IMR-90 (cell line): Measurements from ENCODE around the gene MSH3. TPM values are rescaled to one million over a fixed set of nuclear protein-coding genes. Genes with fewer than 3 reads are reported as not detected.

Source experiments
- ATAC-seq: fragments of 200-7000 bp; cut with Tn5 transposase; 2 replicates; pipeline ENCODE4 v1.9.1; 2020; ENCODE audit warnings: low read depth, mild to moderate bottlenecking, moderate library complexity
- BruUV-seq: library from RNA; stranded (reverse); fragments of 400-500 nt; replicated peaks from 2 replicates; lab custom pipeline; 2021; lab: Mats Ljungman, UMichigan
- CTCF ChIA-PET: fragments of 300-600 bp; formaldehyde crosslinking; extraction: SDS; loops from one replicate; lab custom pipeline; 2021; ENCODE audit warnings: antibody characterized with exemption; lab: Yijun Ruan, JAX
- POLR2A ChIA-PET: fragments of 300-600 bp; sonication (Branson Sonifier 250); formaldehyde crosslinking; loops from one replicate; lab custom pipeline; 2022; ENCODE audit warnings: antibody characterized with exemption; ENCODE audit not compliant: unreplicated experiment; lab: Charles Lee
- DNase-seq: peaks from one replicate; pipeline ENCODE4 v3.0.0; 2013
- H2AFZ ChIP-seq: replicated peaks from 2 replicates; pipeline ENCODE3; 2013; ENCODE audit warnings: low read length, mild to moderate bottlenecking; ENCODE audit not compliant: poor library complexity
- H2AK5ac ChIP-seq: 2 replicates; pipeline ENCODE4 v1.6.1; 2013; ENCODE audit warnings: low read depth, low read length, inconsistent platforms
- H2AK9ac ChIP-seq: replicated peaks from 2 replicates; pipeline ENCODE3; 2013; ENCODE audit warnings: mild to moderate bottlenecking, low read depth, low read length, moderate library complexity; ENCODE audit not compliant: poor library complexity
- H2BK120ac ChIP-seq: 2 replicates; pipeline ENCODE4 v1.6.1; 2013; ENCODE audit warnings: low read depth, low read length, inconsistent platforms
- H2BK15ac ChIP-seq: 3 replicates; pipeline ENCODE4 v1.6.1; 2013; ENCODE audit warnings: low read depth, low read length, inconsistent platforms
- H2BK20ac ChIP-seq: 2 replicates; pipeline ENCODE4 v1.6.1; 2013; ENCODE audit warnings: low read depth, mild to moderate bottlenecking, inconsistent platforms, low read length, moderate library complexity
- H2BK5ac ChIP-seq: 2 replicates; pipeline ENCODE4 v1.6.1; 2013; ENCODE audit warnings: mild to moderate bottlenecking, low read depth, low read length, inconsistent platforms; ENCODE audit not compliant: poor library complexity, severe bottlenecking
- H3K14ac ChIP-seq: replicated peaks from 2 replicates; pipeline ENCODE4 v1.6.1; 2013; ENCODE audit warnings: low read depth, low read length, inconsistent platforms
- H3K18ac ChIP-seq: 2 replicates; pipeline ENCODE4 v1.6.1; 2013; ENCODE audit warnings: low read depth, low read length, control low read depth
- H3K23ac ChIP-seq: 2 replicates; pipeline ENCODE4 v1.6.1; 2013; ENCODE audit warnings: low read depth, low read length, inconsistent platforms
- H3K27ac ChIP-seq: 2 replicates; pipeline ENCODE4 v1.5.1; 2013; ENCODE audit warnings: mild to moderate bottlenecking, control low read depth, low read length; ENCODE audit not compliant: insufficient read depth
- H3K27me3 ChIP-seq: 2 replicates; pipeline ENCODE4 v1.6.1; 2013; ENCODE audit warnings: low read length; ENCODE audit not compliant: control insufficient read depth, insufficient read depth
- H3K36me3 ChIP-seq: 2 replicates; pipeline ENCODE4 v1.6.1; 2013; ENCODE audit warnings: low read length, mixed read lengths; ENCODE audit not compliant: control insufficient read depth, insufficient read depth
- H3K4ac ChIP-seq: 2 replicates; pipeline ENCODE4 v1.6.1; 2013; ENCODE audit warnings: low read depth, low read length, inconsistent platforms
- H3K4me1 ChIP-seq: 2 replicates; pipeline ENCODE4 v1.6.1; 2013; ENCODE audit warnings: low read length, mixed read lengths; ENCODE audit not compliant: control insufficient read depth, insufficient read depth
- H3K4me2 ChIP-seq: 2 replicates; pipeline ENCODE4 v1.6.1; 2013; ENCODE audit warnings: low read depth, mild to moderate bottlenecking, control low read depth, low read length, moderate library complexity
- H3K4me3 ChIP-seq: 2 replicates; pipeline ENCODE4 v1.5.1; 2013; ENCODE audit warnings: low read depth, mild to moderate bottlenecking, control low read depth, low read length, moderate library complexity; ENCODE audit not compliant: insufficient read depth
- H3K56ac ChIP-seq: 2 replicates; pipeline ENCODE4 v1.6.1; 2013; ENCODE audit warnings: low read length, inconsistent platforms; ENCODE audit not compliant: insufficient read depth; ENCODE audit errors: extremely low read depth
- H3K79me1 ChIP-seq, 2 experiments: 2 replicates each; pipeline ENCODE4 v1.6.1; 2013; ENCODE audit warnings: low read length in 2 of 2, inconsistent platforms in 1 of 2, low read depth in 1 of 2
- H3K9ac ChIP-seq: 2 replicates; pipeline ENCODE4 v1.6.1; 2013; ENCODE audit warnings: low read depth, low read length, control low read depth
- H3K9me1 ChIP-seq: 2 replicates; pipeline ENCODE4 v1.6.1; 2013; ENCODE audit warnings: low read length, inconsistent platforms; ENCODE audit not compliant: insufficient read depth
- H3K9me3 ChIP-seq: 2 replicates; pipeline ENCODE4 v1.6.1; 2013; ENCODE audit warnings: low read length; ENCODE audit not compliant: control insufficient read depth, insufficient read depth
- H4K20me1 ChIP-seq: 2 replicates; pipeline ENCODE4 v1.6.1; 2013; ENCODE audit warnings: low read length, inconsistent platforms; ENCODE audit not compliant: insufficient read depth
- H4K5ac ChIP-seq: 2 replicates; pipeline ENCODE4 v1.6.1; 2013; ENCODE audit warnings: mild to moderate bottlenecking, low read depth, low read length, control low read depth
- H4K8ac ChIP-seq, 2 experiments: 2 replicates each; pipeline ENCODE4 v1.6.1; 2013; ENCODE audit warnings: low read depth in 2 of 2, low read length in 2 of 2, control low read depth in 1 of 2, inconsistent platforms in 1 of 2
- H4K91ac ChIP-seq: 2 replicates; pipeline ENCODE4 v1.6.1; 2013; ENCODE audit warnings: low read depth, low read length, inconsistent platforms; ENCODE audit not compliant: insufficient read depth
- CTCF ChIP-seq: conservative IDR thresholded peaks from 2 replicates; pipeline ENCODE4 v1.5.1; 2012; ENCODE audit warnings: mild to moderate bottlenecking, low read depth, low read length, improper control_type of control experiment
- ELK1 ChIP-seq: fragments of 150-350 bp; IDR thresholded peaks from 2 replicates; pipeline ENCODE4 v1.6.1; 2016; ENCODE audit warnings: low read depth, mild to moderate bottlenecking, low read length, moderate library complexity, borderline replicate concordance
- FOS ChIP-seq: fragments of 150-350 bp; IDR thresholded peaks from 2 replicates; pipeline ENCODE4 v1.6.1; 2016; ENCODE audit warnings: low read depth, low read length
- POLR2A ChIP-seq: IDR thresholded peaks from 2 replicates; pipeline ENCODE4 v1.6.1; 2012; ENCODE audit warnings: mild to moderate bottlenecking, low read depth, low read length
- RFX5 ChIP-seq: IDR thresholded peaks from 2 replicates; pipeline ENCODE4 v1.8.0; 2012; ENCODE audit warnings: low read depth, mild to moderate bottlenecking, low read length, moderate library complexity
- WGBS, 2 experiments: methylation state at CpG; one replicate each; pipeline versions ENCODE4 v1.1.5 to v1.1.7; 2013; ENCODE audit warnings: missing lambda C conversion rate in 2 of 2; ENCODE audit not compliant: insufficient read length in 1 of 2; ENCODE audit errors: extremely low coverage in 2 of 2; 5-methylcytosine and 5-hydroxymethylcytosine counted together
- dilution Hi-C: fragments of 300-500 bp; cut with HindIII; formaldehyde crosslinking; loops from one replicate; pipeline ENCODE4 v1.14.3; 2018; ENCODE audit warnings: low sequenced_read_pairs; ENCODE audit not compliant: unreplicated experiment
- in situ Hi-C: fragments of 300-500 bp; cut with MboI; formaldehyde crosslinking; loops from 3 replicates; pipeline ENCODE4 v1.14.3; 2019; ENCODE audit warnings: low sequenced_read_pairs, inconsistent platforms, mixed read lengths
- intact Hi-C: fragments of 100-400 bp; cut with micrococcal nuclease; formaldehyde crosslinking; loops from 2 replicates; pipeline ENCODE4 v1.10.0; 2022
- polyA plus RNA-seq, 3 experiments: library from polyadenylated mRNA; depleted of rRNA; stranded (reverse); fragments of >200 nt; gene quantifications; 2 replicates each; pipeline ENCODE4 v1.2.3, GENCODE V29; 2012; ENCODE audit warnings: low replicate concordance in 1 of 3
- total RNA-seq: library from RNA; depleted of rRNA; stranded (reverse); fragments of >200 nt; gene quantifications from 2 replicates; pipeline ENCODE4 v1.2.3, GENCODE V29; 2012

Gene MSH3
- total and polyA plus RNA-seq, 2 of the 4 experiments (the other 2 are of a cell fraction) = 4.6 to 13.3 TPM

GRCh38 chr5:80780024-80780423 is 125.6 kb downstream of the MSH3 start:
- Histone ChIP-seq H2BK15ac (no peak overlapping the region), H2AFZ (no peak overlapping the region), H3K4me1 (no peaks in the 10 kb centered on the region), H2BK120ac (no peak overlapping the region), H4K8ac (no peak overlapping the region), H3K9ac (no peak overlapping the region), H2AK5ac (no peak overlapping the region), H4K91ac (no peak overlapping the region), H3K9me1 (no peaks in the 10 kb centered on the region), H3K14ac (no peak overlapping the region), H3K56ac (no peak overlapping the region), H3K79me1 (no peaks in the 10 kb centered on the region), H3K9me3 (no peaks in the 10 kb centered on the region), H3K4me2 (no peak overlapping the region), H3K36me3 (peaks cover 4% of the 10 kb centered on the region; the same call in 1 of the 2 replicates), H4K20me1 (no peaks in the 10 kb centered on the region), H3K27me3 (no peaks in the 10 kb centered on the region), H3K4me3 (no peak overlapping the region), H3K4ac (no peak overlapping the region), H2BK20ac (no peak overlapping the region), H4K5ac (no peak overlapping the region), H3K27ac (no peak overlapping the region), H3K23ac (no peak overlapping the region), H2BK5ac (no peak overlapping the region), H3K18ac (no peak overlapping the region), H2AK9ac (no peak overlapping the region)
- WGBS, 2 experiments = 86% methylated on average over 1 of the region's 2 CpGs; no CpG with 5 or more reads in 1 of the 2 experiments
- ChIA-PET CTCF (interaction anchor here (0.7 to 1.0 kb wide), 2 partner anchors 16 to 787 kb away, joined by 3 read pairs; no protein-coding TSS in a partner anchor), POLR2A (no interaction called here)
- intact Hi-C loops = no loop called here
- BruUV-seq = no TSS peak
- TF ChIP-seq RFX5 = no peak
- no peak for TF ChIP-seq FOS
- no peak for TF ChIP-seq CTCF
- TF ChIP-seq ELK1 = no peak
- no peak for TF ChIP-seq POLR2A
- ATAC-seq (no peak), DNase-seq (no peak)
- in situ Hi-C loops = no loop called here
- dilution Hi-C loops = no loop called here
